Gastroesophageal sphincter (tissue), 3 donors: ENCODE data around the gene RIN2.

Source experiments
- EP300 ChIP-seq: sonication (generic); formaldehyde crosslinking; IDR thresholded peaks from one replicate; pipeline ENCODE4 v1.6.1; 2017; ENCODE audit warnings: antibody characterized with exemption, mild to moderate bottlenecking
- POLR2A ChIP-seq, 2 donors: fragments of 450-650 bp; IDR thresholded peaks; one replicate each; pipeline ENCODE4 v1.6.1; 2017; ENCODE audit warnings: antibody characterized with exemption in 2 of 2, mild to moderate bottlenecking in 2 of 2, moderate library complexity in 1 of 2
- TF ChIP-seq, protein P1 (sequence below), 4 experiments: fragments of 200-600 bp in 2 of 4; fragments of 450-650 bp in 2 of 4; sonication (generic) in 1 of 4; IDR thresholded peaks; one replicate each; pipeline ENCODE4 v1.5.1; 2017 to 2019; ENCODE audit warnings: antibody characterized with exemption in 4 of 4, mild to moderate bottlenecking in 2 of 4, moderate library complexity in 2 of 4

DNA sequence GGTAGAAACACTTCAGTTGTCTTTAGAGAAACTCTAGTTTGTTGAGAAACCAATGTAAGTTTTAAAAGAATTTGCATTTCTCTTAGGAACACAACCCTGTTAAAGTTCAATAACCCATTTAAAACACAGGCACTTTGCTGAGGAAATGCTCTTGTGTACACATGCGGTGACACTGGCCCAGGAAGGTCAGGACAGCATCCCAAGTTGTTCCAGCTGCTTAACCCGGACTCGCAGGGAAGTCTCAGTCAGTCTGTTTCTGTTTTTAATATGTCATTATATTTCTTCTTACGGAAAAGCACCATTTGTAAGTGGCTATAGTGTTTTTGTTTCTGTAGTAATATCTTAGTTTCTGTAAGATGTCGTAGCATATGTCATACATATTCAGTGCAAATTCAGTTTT lies 36.9 kb downstream of the RIN2 start:
- TF ChIP-seq, protein P1, sequence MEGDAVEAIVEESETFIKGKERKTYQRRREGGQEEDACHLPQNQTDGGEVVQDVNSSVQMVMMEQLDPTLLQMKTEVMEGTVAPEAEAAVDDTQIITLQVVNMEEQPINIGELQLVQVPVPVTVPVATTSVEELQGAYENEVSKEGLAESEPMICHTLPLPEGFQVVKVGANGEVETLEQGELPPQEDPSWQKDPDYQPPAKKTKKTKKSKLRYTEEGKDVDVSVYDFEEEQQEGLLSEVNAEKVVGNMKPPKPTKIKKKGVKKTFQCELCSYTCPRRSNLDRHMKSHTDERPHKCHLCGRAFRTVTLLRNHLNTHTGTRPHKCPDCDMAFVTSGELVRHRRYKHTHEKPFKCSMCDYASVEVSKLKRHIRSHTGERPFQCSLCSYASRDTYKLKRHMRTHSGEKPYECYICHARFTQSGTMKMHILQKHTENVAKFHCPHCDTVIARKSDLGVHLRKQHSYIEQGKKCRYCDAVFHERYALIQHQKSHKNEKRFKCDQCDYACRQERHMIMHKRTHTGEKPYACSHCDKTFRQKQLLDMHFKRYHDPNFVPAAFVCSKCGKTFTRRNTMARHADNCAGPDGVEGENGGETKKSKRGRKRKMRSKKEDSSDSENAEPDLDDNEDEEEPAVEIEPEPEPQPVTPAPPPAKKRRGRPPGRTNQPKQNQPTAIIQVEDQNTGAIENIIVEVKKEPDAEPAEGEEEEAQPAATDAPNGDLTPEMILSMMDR (IDR thresholded peaks at IDR 0.05): no peak
- TF ChIP-seq EP300 (no peak), POLR2A (IDR thresholded peaks at IDR 0.05) (no peak)
